HEK293 (cell line): Measurements from ENCODE around the gene CCDC110.

ENCODE experiments used
- CTCF ChIA-PET: fragments of 350-600 bp; formaldehyde crosslinking; extraction: SDS; loops from one replicate; lab custom pipeline; 2021; ENCODE audit warnings: antibody characterized with exemption; lab: Yijun Ruan, JAX
- POLR2A ChIA-PET: fragments of 300-600 bp; formaldehyde crosslinking; extraction: SDS; loops from one replicate; lab custom pipeline; 2020; ENCODE audit warnings: antibody characterized with exemption, inconsistent platforms; lab: Yijun Ruan, JAX
- H3K27ac ChIP-seq: fragments of 200-500 bp; sonication (Bioruptor generic); 2 replicates; pipeline ENCODE4 v1.5.1; 2014; ENCODE audit warnings: low read depth, low read length, control low read depth, inconsistent platforms; ENCODE audit errors: extremely low read depth
- H3K36me3 ChIP-seq, 2 experiments: fragments of 200-500 bp in 1 of 2; sonication (Bioruptor generic) in 1 of 2; 1 replicate in 1 of 2; 2 replicates in 1 of 2; pipeline ENCODE4 v1.5.1; 2014 to 2017; ENCODE audit warnings: inconsistent platforms in 2 of 2, low read length in 2 of 2; ENCODE audit not compliant: control insufficient read depth in 2 of 2, insufficient read depth in 1 of 2
- H3K4me1 ChIP-seq: fragments of 200-500 bp; sonication (Bioruptor generic); 2 replicates; pipeline ENCODE4 v1.5.1; 2014; ENCODE audit warnings: mild to moderate bottlenecking, low read length, inconsistent platforms; ENCODE audit not compliant: control insufficient read depth, insufficient read depth
- H3K4me3 ChIP-seq: 2 replicates; pipeline ENCODE4 v1.5.1; 2011; ENCODE audit warnings: low read depth, mild to moderate bottlenecking, control low read depth, low read length, moderate library complexity
- H3K9me3 ChIP-seq: fragments of 200-500 bp; sonication (Bioruptor generic); 2 replicates; pipeline ENCODE4 v1.5.1; 2014; ENCODE audit warnings: low read depth, low read length, inconsistent platforms; ENCODE audit not compliant: control insufficient read depth, insufficient read depth
- GLI4 ChIP-seq: fragments of 450-650 bp; formaldehyde crosslinking; IDR thresholded peaks from 2 replicates; pipeline ENCODE4 v1.5.1; 2016; ENCODE audit warnings: missing biosample characterization, missing genetic modification characterization
- KLF16 ChIP-seq: fragments of 450-650 bp; formaldehyde crosslinking; IDR thresholded peaks from 2 replicates; pipeline ENCODE4 v1.5.1; 2017; ENCODE audit warnings: missing biosample characterization, missing genetic modification characterization
- REST ChIP-seq: fragments of 450-650 bp; formaldehyde crosslinking; IDR thresholded peaks from 2 replicates; pipeline ENCODE4 v1.5.1; 2016; ENCODE audit warnings: missing biosample characterization, missing genetic modification characterization
- TCF7L2 ChIP-seq: IDR thresholded peaks from 2 replicates; pipeline ENCODE4 v1.6.1; 2011; ENCODE audit warnings: low read depth, mild to moderate bottlenecking, inconsistent platforms, low read length, moderate library complexity, borderline replicate concordance
- YY2 ChIP-seq: fragments of 450-650 bp; formaldehyde crosslinking; IDR thresholded peaks from 2 replicates; pipeline ENCODE4 v1.5.1; 2016; ENCODE audit warnings: missing biosample characterization, missing genetic modification characterization
- ZEB2 ChIP-seq: fragments of 450-650 bp; formaldehyde crosslinking; IDR thresholded peaks from 2 replicates; pipeline ENCODE4 v1.5.1; 2016; ENCODE audit warnings: missing biosample characterization, missing genetic modification characterization
- ZNF10 ChIP-seq: fragments of 450-650 bp; formaldehyde crosslinking; IDR thresholded peaks from 2 replicates; pipeline ENCODE4 v1.5.1; 2017; ENCODE audit warnings: missing biosample characterization, missing genetic modification characterization
- ZNF132 ChIP-seq: fragments of 450-650 bp; formaldehyde crosslinking; IDR thresholded peaks from 2 replicates; pipeline ENCODE4 v1.5.1; 2017; ENCODE audit warnings: missing biosample characterization, missing genetic modification characterization, borderline replicate concordance
- ZNF133 ChIP-seq: fragments of 450-650 bp; formaldehyde crosslinking; IDR thresholded peaks from 2 replicates; pipeline ENCODE4 v1.5.1; 2016; ENCODE audit warnings: missing biosample characterization, missing genetic modification characterization
- ZNF140 ChIP-seq: fragments of 450-650 bp; formaldehyde crosslinking; IDR thresholded peaks from 2 replicates; pipeline ENCODE4 v1.5.1; 2016; ENCODE audit warnings: missing biosample characterization, missing genetic modification characterization
- ZNF473 ChIP-seq: fragments of 450-650 bp; formaldehyde crosslinking; IDR thresholded peaks from 2 replicates; pipeline ENCODE4 v1.5.1; 2017; ENCODE audit warnings: missing biosample characterization, missing genetic modification characterization
- ZNF529 ChIP-seq: fragments of 450-650 bp; formaldehyde crosslinking; IDR thresholded peaks from 2 replicates; pipeline ENCODE4 v1.5.1; 2017; ENCODE audit warnings: missing genetic modification characterization, missing biosample characterization; ENCODE audit not compliant: insufficient replicate concordance
- ZNF530 ChIP-seq: fragments of 450-650 bp; formaldehyde crosslinking; IDR thresholded peaks from 2 replicates; pipeline ENCODE4 v1.5.1; 2016; ENCODE audit warnings: low read depth, missing biosample characterization, missing genetic modification characterization
- ZNF560 ChIP-seq: fragments of 450-650 bp; formaldehyde crosslinking; IDR thresholded peaks from 2 replicates; pipeline ENCODE4 v1.5.1; 2017; ENCODE audit warnings: missing biosample characterization, missing genetic modification characterization, borderline replicate concordance
- ZNF623 ChIP-seq: fragments of 450-650 bp; formaldehyde crosslinking; IDR thresholded peaks from 2 replicates; pipeline ENCODE4 v1.5.1; 2016; ENCODE audit warnings: missing biosample characterization, missing genetic modification characterization
- ZSCAN4 ChIP-seq: fragments of 450-650 bp; formaldehyde crosslinking; IDR thresholded peaks from 2 replicates; pipeline ENCODE4 v1.5.1; 2017; ENCODE audit warnings: missing biosample characterization, missing genetic modification characterization
- TF ChIP-seq, protein P1 (sequence below): IDR thresholded peaks from 2 replicates; pipeline ENCODE4 v1.6.1; 2011; ENCODE audit warnings: mild to moderate bottlenecking, low read depth, low read length, borderline replicate concordance
- TF ChIP-seq, protein P2 (sequence below): fragments of 450-650 bp; formaldehyde crosslinking; IDR thresholded peaks from 2 replicates; pipeline ENCODE4 v1.5.1; 2016; ENCODE audit warnings: missing biosample characterization, missing genetic modification characterization, borderline replicate concordance
- TF ChIP-seq, protein P3 (sequence below): fragments of 450-650 bp; formaldehyde crosslinking; IDR thresholded peaks from 2 replicates; pipeline ENCODE4 v1.5.1; 2016; ENCODE audit warnings: missing biosample characterization, missing genetic modification characterization

Gene CCDC110

DNA sequence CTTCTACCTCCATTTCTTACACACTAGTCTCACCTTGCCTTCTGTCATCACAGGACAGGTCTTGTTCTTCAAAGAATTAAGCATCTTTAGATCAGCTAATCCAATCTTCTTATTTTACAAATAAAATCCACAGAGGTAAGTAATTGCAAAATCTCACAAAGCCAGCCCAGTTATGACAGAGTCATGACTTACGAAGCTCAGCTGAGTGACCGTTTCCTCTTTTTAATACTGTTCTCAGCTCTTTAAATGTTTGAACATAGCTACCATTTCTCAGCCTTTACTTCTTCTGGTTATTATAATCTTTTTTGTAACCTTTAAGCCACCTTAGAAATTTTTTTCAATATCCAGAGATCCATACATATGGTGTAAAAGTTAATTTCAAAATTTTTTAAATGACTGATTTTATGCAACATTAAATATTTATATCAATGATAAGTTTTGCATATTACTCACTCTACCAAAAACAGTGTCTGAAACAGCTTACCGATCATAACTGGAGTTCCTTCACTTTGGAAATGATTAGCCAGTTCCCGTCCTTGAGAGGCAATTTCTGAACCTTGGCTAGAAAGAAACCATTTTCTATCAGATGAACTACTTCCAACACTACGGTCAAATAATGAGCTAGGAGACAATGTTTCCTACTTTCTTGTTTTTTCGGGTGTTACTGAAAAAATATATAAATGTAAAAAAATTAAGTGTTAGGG, 66.1 kb downstream of the CCDC110 start:
- ChIA-PET CTCF (no interaction called here), POLR2A (no interaction called here)
- no peaks in the 10 kb centered on the region for H3K4me1 ChIP-seq
- H3K27ac ChIP-seq: no peak overlapping the region
- peaks cover 15 to 49% of the 10 kb centered on the region in 2 experiments for H3K36me3 ChIP-seq
- no peak overlapping the region for H3K4me3 ChIP-seq
- TF ChIP-seq GLI4 (tag by site-specific recombination) (no peak), TCF7L2 (no peak), ZNF473 (no peak), ZNF132 (tag by site-specific recombination) (no peak), YY2 (tag by site-specific recombination) (no peak)
- TF ChIP-seq, protein P1, sequence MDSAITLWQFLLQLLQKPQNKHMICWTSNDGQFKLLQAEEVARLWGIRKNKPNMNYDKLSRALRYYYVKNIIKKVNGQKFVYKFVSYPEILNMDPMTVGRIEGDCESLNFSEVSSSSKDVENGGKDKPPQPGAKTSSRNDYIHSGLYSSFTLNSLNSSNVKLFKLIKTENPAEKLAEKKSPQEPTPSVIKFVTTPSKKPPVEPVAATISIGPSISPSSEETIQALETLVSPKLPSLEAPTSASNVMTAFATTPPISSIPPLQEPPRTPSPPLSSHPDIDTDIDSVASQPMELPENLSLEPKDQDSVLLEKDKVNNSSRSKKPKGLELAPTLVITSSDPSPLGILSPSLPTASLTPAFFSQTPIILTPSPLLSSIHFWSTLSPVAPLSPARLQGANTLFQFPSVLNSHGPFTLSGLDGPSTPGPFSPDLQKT: no peak
- H3K9me3 ChIP-seq: no peaks in the 10 kb centered on the region

- Histone ChIP-seq H3K27ac (no peak overlapping the region), H3K9me3 (no peaks in the 10 kb centered on the region), H3K36me3 (peaks cover 9 to 56% of the 10 kb centered on the region in 2 experiments), H3K4me3 (no peak overlapping the region), H3K4me1 (no peaks in the 10 kb centered on the region)
- CTCF ChIA-PET: interaction anchor here (0.6 kb wide), 1 partner anchor 360 kb away, joined by 3 read pairs; no protein-coding TSS in a partner anchor
- POLR2A ChIA-PET: interaction anchor here (0.7 kb wide), 1 partner anchor 7 kb away, joined by 3 read pairs; the partner anchor contains the start of gene ANKRD37
- no peak for TF ChIP-seq ZNF623
- TF ChIP-seq REST (tag by site-specific recombination): no peak
- TF ChIP-seq ZNF530: no peak
- TF ChIP-seq, protein P2, sequence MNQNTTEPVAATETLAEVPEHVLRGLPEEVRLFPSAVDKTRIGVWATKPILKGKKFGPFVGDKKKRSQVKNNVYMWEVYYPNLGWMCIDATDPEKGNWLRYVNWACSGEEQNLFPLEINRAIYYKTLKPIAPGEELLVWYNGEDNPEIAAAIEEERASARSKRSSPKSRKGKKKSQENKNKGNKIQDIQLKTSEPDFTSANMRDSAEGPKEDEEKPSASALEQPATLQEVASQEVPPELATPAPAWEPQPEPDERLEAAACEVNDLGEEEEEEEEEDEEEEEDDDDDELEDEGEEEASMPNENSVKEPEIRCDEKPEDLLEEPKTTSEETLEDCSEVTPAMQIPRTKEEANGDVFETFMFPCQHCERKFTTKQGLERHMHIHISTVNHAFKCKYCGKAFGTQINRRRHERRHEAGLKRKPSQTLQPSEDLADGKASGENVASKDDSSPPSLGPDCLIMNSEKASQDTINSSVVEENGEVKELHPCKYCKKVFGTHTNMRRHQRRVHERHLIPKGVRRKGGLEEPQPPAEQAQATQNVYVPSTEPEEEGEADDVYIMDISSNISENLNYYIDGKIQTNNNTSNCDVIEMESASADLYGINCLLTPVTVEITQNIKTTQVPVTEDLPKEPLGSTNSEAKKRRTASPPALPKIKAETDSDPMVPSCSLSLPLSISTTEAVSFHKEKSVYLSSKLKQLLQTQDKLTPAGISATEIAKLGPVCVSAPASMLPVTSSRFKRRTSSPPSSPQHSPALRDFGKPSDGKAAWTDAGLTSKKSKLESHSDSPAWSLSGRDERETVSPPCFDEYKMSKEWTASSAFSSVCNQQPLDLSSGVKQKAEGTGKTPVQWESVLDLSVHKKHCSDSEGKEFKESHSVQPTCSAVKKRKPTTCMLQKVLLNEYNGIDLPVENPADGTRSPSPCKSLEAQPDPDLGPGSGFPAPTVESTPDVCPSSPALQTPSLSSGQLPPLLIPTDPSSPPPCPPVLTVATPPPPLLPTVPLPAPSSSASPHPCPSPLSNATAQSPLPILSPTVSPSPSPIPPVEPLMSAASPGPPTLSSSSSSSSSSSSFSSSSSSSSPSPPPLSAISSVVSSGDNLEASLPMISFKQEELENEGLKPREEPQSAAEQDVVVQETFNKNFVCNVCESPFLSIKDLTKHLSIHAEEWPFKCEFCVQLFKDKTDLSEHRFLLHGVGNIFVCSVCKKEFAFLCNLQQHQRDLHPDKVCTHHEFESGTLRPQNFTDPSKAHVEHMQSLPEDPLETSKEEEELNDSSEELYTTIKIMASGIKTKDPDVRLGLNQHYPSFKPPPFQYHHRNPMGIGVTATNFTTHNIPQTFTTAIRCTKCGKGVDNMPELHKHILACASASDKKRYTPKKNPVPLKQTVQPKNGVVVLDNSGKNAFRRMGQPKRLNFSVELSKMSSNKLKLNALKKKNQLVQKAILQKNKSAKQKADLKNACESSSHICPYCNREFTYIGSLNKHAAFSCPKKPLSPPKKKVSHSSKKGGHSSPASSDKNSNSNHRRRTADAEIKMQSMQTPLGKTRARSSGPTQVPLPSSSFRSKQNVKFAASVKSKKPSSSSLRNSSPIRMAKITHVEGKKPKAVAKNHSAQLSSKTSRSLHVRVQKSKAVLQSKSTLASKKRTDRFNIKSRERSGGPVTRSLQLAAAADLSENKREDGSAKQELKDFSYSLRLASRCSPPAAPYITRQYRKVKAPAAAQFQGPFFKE (tag by site-specific recombination): no peak
- no peak for TF ChIP-seq ZNF10 (tag by site-specific recombination)
- TF ChIP-seq ZSCAN4 (tag by site-specific recombination): no peak
- TF ChIP-seq ZNF560 (tag by site-specific recombination): no peak
- no peak for TF ChIP-seq KLF16 (tag by site-specific recombination)
- no peak for TF ChIP-seq ZNF140 (tag by site-specific recombination)
- no peak for TF ChIP-seq ZEB2 (tag by site-specific recombination)
- TF ChIP-seq ZNF133: no peak
- no peak for TF ChIP-seq ZNF529 (tag by site-specific recombination)
- TF ChIP-seq, protein P3, sequence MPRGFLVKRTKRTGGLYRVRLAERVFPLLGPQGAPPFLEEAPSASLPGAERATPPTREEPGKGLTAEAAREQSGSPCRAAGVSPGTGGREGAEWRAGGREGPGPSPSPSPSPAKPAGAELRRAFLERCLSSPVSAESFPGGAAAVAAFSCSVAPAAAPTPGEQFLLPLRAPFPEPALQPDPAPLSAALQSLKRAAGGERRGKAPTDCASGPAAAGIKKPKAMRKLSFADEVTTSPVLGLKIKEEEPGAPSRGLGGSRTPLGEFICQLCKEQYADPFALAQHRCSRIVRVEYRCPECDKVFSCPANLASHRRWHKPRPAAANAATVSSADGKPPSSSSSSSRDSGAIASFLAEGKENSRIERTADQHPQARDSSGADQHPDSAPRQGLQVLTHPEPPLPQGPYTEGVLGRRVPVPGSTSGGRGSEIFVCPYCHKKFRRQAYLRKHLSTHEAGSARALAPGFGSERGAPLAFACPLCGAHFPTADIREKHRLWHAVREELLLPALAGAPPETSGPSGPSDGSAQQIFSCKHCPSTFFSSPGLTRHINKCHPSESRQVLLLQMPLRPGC: no peak
These were observed 67.5 kb downstream of the CCDC110 start for GRCh38 chr4:185404031-185404430.
